NK-92 (cell line): ENCODE results near the gene KLK5.
"Not testable (repeated sequence)": the region's sequence is repeated elsewhere in the genome, so short reads cannot be mapped to it uniquely, and the experiment has no call there.

ENCODE experiments used
- DNase-seq: peaks from one replicate; lab custom pipeline; 2025; ENCODE audit not compliant: unreplicated experiment; lab: John Stamatoyannopoulos, UW

Gene KLK5

GRCh38 chr19:50952910-50953309 is at the start of gene KLK5:
TSS of gene KLK5 (minus strand) at chr19:50953038. CDS start at chr19:50952657, 381 bp downstream.
- no peak for DNase-seq

GRCh38 chr19:51002089-51002532 is 49.3 kb upstream of the KLK5 start:
- DNase-seq = no peak

GRCh38 chr19:51001515-51001914 is 48.7 kb upstream of the KLK5 start, which contains the start of gene KLK8:
TSS of gene KLK8 (minus strand) at chr19:51001604. CDS start at chr19:51001167, 437 bp downstream.
- no peak for DNase-seq

- no peak for DNase-seq
These were observed 48.1 kb upstream of the KLK5 start for GRCh38 chr19:51000981-51001380.

GRCh38 chr19:51000426-51000825 is 47.6 kb upstream of the KLK5 start:
- DNase-seq = no peak

- DNase-seq = no peak
These were observed 45.8 kb upstream of the KLK5 start for GRCh38 chr19:50998686-50999085.

- DNase-seq = no peak
These were observed 45.2 kb upstream of the KLK5 start for GRCh38 chr19:50998061-50998460.

- no peak for DNase-seq
These were observed 41.3 kb upstream of the KLK5 start for GRCh38 chr19:50994129-50994528.

- no peak for DNase-seq
These were observed 39.8 kb upstream of the KLK5 start for GRCh38 chr19:50992666-50993035.

GRCh38 chr19:50984416-50984815 is 31.6 kb upstream of the KLK5 start:
- DNase-seq = not testable (repeated sequence)

- no peak for DNase-seq
These were observed 30.9 kb upstream of the KLK5 start, which contains the start of gene KLK7 for GRCh38 chr19:50983625-50984292. TSS of gene KLK7 (minus strand) at chr19:50983917. CDS start at chr19:50982399, 1,518 bp downstream.

- DNase-seq = no peak
These were observed 29.3 kb upstream of the KLK5 start for GRCh38 chr19:50982186-50982585.

GRCh38 chr19:50981587-50982146 is 28.8 kb upstream of the KLK5 start:
- no peak for DNase-seq

- DNase-seq = no peak
These were observed 27.4 kb upstream of the KLK5 start for GRCh38 chr19:50980208-50980607.

GRCh38 chr19:50979758-50980157 is 26.9 kb upstream of the KLK5 start:
- no peak for DNase-seq

GRCh38 chr19:50978772-50979390 is 26.0 kb upstream of the KLK5 start:
- DNase-seq = no peak

- DNase-seq = no peak
These were observed 24.8 kb upstream of the KLK5 start for GRCh38 chr19:50977626-50978025.

GRCh38 chr19:50975766-50976165 is 22.9 kb upstream of the KLK5 start:
- no peak for DNase-seq

GRCh38 chr19:50974702-50975556 is 22.1 kb upstream of the KLK5 start:
- DNase-seq = no peak

- DNase-seq = no peak
These were observed 20.0 kb upstream of the KLK5 start for GRCh38 chr19:50972795-50973376.

- not testable (repeated sequence) for DNase-seq
These were observed 17.0 kb upstream of the KLK5 start for GRCh38 chr19:50969810-50970209.
